K562 (cell line): ENCODE measurements around the gene GP1BB. TPM values are rescaled to one million over a fixed set of nuclear protein-coding genes. Genes with fewer than 3 reads are reported as not detected.
A peak's percentile ranks its signal among the peaks of the same experiment; 100 is the strongest.

ENCODE experiments used
- BCLAF1 ChIP-seq, 2 experiments: fragments of 450-650 bp in 1 of 2; IDR thresholded peaks; 2 replicates each; pipeline ENCODE4 v1.6.1; 2011 to 2017; ENCODE audit warnings: low read depth in 2 of 2, antibody characterized with exemption in 1 of 2, borderline replicate concordance in 1 of 2, low read length in 1 of 2, mild to moderate bottlenecking in 1 of 2, mixed read lengths in 1 of 2; ENCODE audit not compliant: control insufficient read depth in 1 of 2
- RNF2 ChIP-seq: sonication (generic); IDR thresholded peaks from 2 replicates; pipeline ENCODE4 v1.6.1; 2016
- ZNF23 ChIP-seq: fragments of 250-450 bp; sonication (Bioruptor Pico); IDR thresholded peaks from 2 replicates; pipeline ENCODE4 v1.4.0; 2020; ENCODE audit warnings: mild to moderate bottlenecking
- ZNF253 ChIP-seq: fragments of 250-450 bp; sonication (Bioruptor Pico); conservative IDR thresholded peaks from 2 replicates; pipeline ENCODE4 v1.6.1; 2021; ENCODE audit warnings: mild to moderate bottlenecking
- polyA plus RNA-seq, 8 experiments: library from polyadenylated mRNA; depleted of rRNA in 4 of 8; stranded (reverse) in 5 of 8; unstranded in 3 of 8; fragments of >200 nt; fragmentation: Nextera tagmentation in 2 of 8; fragmentation: Illumina TruSeq in 1 of 8; extraction: Ambion mirVana in 2 of 8; extraction: Trizol in 1 of 8; gene quantifications; 2 replicates each; pipeline versions ENCODE4 v1.2.1 to v1.2.3, GENCODE V29; 2011 to 2014; ENCODE audit warnings: inconsistent platforms in 1 of 8, missing spikeins in 1 of 8
- total RNA-seq, 7 experiments: library from RNA; depleted of rRNA in 6 of 7; stranded (reverse); fragments of >200 nt in 6 of 7; fragmentation: Illumina TruSeq in 2 of 7; extraction: Trizol in 2 of 7; gene quantifications; 2 replicates each; pipeline versions ENCODE4 v1.2.1 to v1.2.3, GENCODE V29; 2011 to 2021; ENCODE audit warnings: low replicate concordance in 1 of 7

Gene GP1BB
- total and polyA plus RNA-seq, 9 of the 15 experiments (the other 6 are each of a cell fraction or from before 2014, with no cell fraction given) = 0.69 to 162 (median 2.8) TPM

GRCh38 chr22:19724927-19725661 lies 1.8 kb downstream of the GP1BB start (continued):
- TF ChIP-seq ZNF253 (CRISPR knock-in tag) (0 out of 2 replicates have a peak, but pooled peaks have one; percentile 38), RNF2 (no peak), ZNF23 (CRISPR knock-in tag) (no peak), BCLAF1 (IDR thresholded peaks at IDR 0.05; ENCODE audit: borderline replicate concordance in 1 of 2, control insufficient read depth in 1 of 2, low read depth in 2 of 2, low read length in 1 of 2) (peak in 1 of 2 experiments; percentile 25; a peak in 1 of 4 replicates)
